GM12873 (cell line): Measurements from ENCODE around the gene DBNL.

Experiments
- CTCF ChIP-seq: IDR thresholded peaks from 2 replicates; pipeline ENCODE4 v1.5.1; 2012; ENCODE audit warnings: low read depth, mild to moderate bottlenecking, moderate library complexity, low read length, control low read depth; ENCODE audit not compliant: insufficient read depth; ENCODE audit errors: missing control alignments

Gene DBNL

GRCh38 chr7:44103923-44104859, 59.7 kb downstream of the DBNL start, which contains the start of gene AEBP1:
Gene AEBP1, plus strand, starts transcription at chr7:44104345. Its CDS starts 321 bp downstream, at chr7:44104666.
- no peak for TF ChIP-seq CTCF

DNA sequence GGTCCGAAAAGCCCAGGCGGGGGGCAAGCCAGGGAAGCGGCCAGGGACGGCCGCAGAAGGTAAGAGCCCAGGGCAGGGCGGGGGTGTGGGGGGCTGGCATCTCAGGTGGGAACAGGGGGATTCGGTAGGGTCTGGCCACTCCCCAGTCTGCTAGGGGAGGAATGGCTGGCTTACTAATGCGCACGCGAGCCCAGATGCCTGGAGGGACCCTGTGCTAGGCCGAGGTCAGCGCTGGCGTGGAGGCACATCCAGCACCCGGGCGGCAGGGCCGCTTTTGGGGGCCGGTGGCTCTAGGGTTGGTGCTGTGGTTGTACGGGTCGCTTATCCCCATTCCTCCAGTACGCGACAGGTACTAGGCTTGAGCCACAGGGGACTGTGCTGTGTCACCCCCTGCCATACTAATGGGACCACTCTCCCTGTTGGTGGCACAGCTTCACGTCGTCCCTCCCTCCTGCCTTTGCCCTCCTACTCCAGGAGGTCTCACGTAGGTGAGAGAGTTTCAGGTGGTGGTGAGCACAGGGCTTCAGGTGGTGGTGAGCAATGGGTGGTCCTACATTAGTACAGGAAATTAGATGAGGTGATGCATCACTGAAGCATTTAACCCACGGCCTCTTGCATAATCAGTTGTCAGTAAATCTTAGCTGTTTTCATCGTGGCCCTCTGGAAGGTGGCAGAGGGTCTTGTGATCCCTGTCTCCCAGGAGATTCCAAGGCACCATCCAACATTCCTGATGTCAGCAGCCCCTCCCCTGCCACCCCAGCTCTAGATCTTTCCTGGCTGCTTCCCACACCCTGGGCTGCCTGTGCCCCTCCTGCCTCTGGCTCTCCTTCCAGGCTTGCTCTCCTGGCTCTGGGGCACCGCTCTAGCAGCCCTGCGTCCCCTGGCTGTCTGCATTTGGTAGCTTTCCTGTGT, 60.6 kb downstream of the DBNL start:
- no peak for TF ChIP-seq CTCF

GRCh38 chr7:44105832-44106231, 61.3 kb downstream of the DBNL start:
- TF ChIP-seq CTCF: no peak

- no peak for TF ChIP-seq CTCF
Measured at GRCh38 chr7:44106311-44107065, 62.0 kb downstream of the DBNL start.

GRCh38 chr7:44107116-44107960, 62.8 kb downstream of the DBNL start:
- no peak for TF ChIP-seq CTCF

GRCh38 chr7:44107961-44108767, 63.7 kb downstream of the DBNL start:
- no peak for TF ChIP-seq CTCF
